Measurements from ENCODE around the gene HS6ST1.

GRCh38 chr2:128310094-128310716 lies 8.5 kb downstream of the HS6ST1 start:
- TF ChIP-seq CTCF (conservative IDR thresholded peaks at IDR 0.05 in 1 of 2, IDR thresholded peaks at IDR 0.05 in 1 of 2; ENCODE audit: extremely low read depth in 1 of 2, insufficient read depth in 1 of 2, low read depth in 1 of 2, low read length in 2 of 2) (no peak), EZH2 (IDR thresholded peaks at IDR 0.05; ENCODE audit: borderline replicate concordance, low read length) (no peak)
